NOMO-1 treated with DMSO at 0.1 percent for 48 hours (cell line): ENCODE results near the gene MROH7.

ENCODE experiments used
- DNase-seq: peaks from one replicate; lab custom pipeline; 2025; ENCODE audit not compliant: unreplicated experiment; lab: John Stamatoyannopoulos, UW

Gene MROH7

DNA sequence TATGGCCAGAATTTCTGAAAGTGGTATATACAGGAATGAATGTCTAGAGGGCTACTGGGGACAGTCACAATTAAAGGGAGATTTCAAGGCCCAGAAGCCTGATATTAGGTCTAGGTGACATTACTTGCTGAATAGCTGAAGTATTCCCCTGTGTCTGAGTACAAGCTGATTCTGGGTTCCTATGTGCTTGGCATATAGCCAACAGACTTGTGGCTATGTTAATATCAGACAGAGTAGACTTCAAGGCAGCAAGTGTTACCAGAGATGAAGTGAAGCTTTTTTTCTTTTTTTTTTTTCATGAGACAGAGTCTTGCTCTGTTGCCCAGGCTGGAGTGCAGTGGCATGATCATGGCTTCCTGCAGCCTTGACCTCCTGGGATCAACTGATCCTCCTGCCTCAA, 82.4 kb downstream of the MROH7 start:
- DNase-seq, result no peak

- no peak for DNase-seq
Measured at GRCh38 chr1:54724771-54725170, 83.2 kb downstream of the MROH7 start.

- no peak for DNase-seq
Measured at GRCh38 chr1:54728027-54728426, 86.4 kb downstream of the MROH7 start.

DNA sequence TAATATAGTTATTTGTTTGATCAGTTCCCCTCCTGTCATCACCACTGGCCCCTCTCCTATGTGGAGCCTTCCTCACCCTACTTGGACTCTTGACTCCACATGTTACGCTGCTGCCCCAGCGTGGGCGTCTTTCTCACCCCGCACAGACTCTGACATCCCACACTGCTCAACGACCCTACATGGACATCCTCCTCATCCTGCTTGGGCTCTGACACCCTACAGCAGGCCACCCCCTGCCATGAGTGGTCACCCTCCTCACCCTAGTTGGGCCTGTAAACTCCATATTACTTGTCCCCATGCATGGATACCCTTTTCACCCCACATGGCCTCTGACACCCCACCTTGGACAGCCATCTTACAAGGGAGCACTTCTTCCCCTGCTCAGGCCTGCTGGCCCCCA, 95.1 kb downstream of the MROH7 start:
- no peak for DNase-seq

DNA sequence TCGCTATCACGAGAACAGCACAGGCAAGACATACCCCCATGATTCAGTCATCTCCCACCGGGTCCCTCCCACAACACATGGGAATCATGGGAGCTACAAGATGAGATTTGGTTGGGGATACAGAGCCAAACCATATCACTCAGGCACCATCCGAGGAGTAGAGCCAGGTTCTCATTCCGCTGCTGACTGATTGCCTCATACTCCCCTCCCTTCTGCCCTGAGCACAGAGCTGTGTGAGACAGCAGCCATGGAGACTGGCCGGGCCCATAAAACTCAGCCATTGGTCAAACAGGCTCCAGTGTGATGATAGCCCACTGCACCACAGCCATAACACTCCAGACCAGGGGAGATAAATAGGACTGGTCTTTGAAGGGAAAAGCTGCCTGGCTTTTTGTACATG, 96.7 kb downstream of the MROH7 start:
- DNase-seq, result no peak

GRCh38 chr1:54741531-54741930, 99.9 kb downstream of the MROH7 start:
- DNase-seq, result no peak

GRCh38 chr1:54742282-54742681, 100.7 kb downstream of the MROH7 start:
- DNase-seq, result no peak

DNA sequence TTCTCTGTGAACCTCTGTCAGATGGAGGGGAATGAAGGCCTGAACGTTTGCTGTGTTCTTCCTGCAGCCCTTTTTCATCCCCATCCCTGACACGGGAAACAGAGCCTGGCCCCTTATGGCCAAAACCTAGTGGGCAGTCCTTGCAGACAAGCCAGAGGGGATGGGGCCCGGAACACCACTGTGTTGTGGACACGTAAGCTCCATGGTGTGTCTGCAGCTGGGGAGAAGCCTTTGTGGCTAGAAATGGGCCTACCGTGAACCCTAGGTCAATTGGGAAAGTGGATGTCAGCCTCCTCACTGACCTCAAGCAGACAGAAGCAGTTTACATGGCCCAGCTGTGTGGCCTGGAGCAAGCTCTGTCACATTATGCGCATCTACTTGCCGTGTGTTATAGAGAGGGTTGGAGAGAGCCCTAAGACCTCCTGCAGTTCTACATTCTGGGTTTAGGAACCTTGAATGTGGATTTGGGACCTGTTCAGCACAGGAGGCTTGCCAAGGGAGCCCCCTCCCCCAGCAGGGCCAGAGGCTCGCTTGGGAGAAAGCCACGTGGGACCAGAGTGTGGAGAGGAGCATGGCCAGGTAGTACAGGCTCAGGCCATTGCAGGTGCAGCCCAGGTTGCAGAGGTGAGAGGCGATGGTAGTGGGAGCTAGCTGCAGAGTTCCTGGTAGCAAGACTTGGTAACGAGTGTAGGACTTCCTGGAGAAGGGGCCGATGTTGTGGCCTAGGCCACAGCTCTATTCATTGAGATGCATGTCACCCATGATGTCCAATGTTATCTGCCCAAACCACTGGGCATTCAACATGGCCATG, 102.0 kb downstream of the MROH7 start:
- DNase-seq, result no peak

DNA sequence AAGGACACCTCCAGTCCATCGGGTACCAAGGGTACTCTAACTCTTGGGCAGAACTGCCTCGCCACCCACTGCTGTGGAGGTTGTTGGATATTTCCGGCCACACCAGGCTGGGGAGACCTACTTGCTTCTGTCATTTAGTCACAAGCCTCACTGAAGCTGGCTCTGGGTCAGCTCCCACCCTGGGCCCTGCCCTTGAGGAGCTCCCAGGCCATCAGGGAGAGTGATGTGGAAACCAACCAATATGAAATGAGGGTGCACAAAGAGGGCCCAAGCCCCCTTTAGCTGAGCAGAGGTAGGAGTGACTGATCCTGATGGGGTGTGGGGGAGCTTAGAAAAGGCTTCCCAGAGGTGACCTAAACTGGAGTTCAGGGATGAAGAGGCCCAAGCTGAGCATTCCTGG, 103.1 kb downstream of the MROH7 start:
- no peak for DNase-seq

- no peak for DNase-seq
Measured at GRCh38 chr1:54745274-54745673, 103.7 kb downstream of the MROH7 start.

GRCh38 chr1:54745864-54746263, 104.3 kb downstream of the MROH7 start:
- DNase-seq, result no peak

DNA sequence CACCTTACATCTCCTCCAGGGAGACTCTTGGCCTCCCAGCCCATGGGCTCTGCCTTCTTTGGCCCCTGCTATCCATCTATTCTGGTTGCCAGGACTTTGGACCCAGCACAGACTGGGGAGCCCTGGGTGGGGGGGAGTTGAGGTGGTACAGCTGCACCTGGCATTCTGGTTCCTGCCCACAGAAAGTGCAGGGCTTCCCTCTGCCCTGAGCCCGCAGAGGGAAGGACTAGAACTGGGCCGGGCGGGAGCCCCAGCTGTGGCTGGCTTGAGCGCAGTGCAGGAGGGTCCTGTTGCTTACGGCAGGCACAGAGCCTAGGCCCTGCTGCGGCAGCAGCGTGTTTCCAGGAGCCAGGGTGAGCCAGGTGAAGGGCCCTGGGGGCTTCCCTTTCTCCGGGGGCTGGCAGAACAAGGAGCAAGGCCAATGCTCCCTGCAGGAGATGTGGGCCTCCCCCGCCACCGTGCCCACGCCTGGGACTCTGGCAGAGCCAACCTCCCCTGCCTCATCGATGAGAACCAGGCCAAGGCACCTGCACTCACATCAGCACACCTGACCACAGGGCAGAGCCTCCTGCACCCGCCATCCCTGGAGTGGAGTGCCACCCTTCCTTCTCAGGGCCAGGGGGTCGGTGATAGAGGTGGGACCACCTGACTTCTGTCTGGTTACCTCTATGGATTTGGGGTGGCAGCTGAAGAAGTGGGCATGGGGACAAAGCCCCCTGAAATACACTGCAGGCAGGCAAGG, 106.7 kb downstream of the MROH7 start:
- DNase-seq, result no peak

- no peak for DNase-seq
Measured at GRCh38 chr1:54750596-54750995, 109.0 kb downstream of the MROH7 start.

- no peak for DNase-seq
Measured at GRCh38 chr1:54751426-54751825, 109.8 kb downstream of the MROH7 start.

DNA sequence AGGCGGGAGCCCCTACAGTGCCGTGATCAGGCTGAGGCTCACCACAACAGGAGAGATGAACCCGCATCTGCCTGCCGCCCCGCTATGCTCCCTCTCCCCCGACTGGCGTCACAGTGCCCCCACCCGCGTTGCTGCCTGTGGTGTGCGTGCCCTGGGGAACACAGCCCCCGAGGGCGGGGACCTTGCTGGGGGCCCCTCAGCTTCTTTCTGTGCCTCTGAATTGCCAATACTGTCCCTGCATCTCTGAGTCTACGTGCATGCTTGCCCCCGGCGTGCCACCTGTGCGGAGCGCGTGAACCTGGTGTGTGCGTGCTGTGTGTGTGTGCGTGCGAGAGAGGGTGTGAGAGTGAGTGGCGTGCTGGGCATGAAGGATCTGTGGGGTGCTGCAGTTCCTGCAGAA, 112.5 kb downstream of the MROH7 start:
- no peak for DNase-seq

- no peak for DNase-seq
Measured at GRCh38 chr1:54754486-54755285, 113.1 kb downstream of the MROH7 start.

DNA sequence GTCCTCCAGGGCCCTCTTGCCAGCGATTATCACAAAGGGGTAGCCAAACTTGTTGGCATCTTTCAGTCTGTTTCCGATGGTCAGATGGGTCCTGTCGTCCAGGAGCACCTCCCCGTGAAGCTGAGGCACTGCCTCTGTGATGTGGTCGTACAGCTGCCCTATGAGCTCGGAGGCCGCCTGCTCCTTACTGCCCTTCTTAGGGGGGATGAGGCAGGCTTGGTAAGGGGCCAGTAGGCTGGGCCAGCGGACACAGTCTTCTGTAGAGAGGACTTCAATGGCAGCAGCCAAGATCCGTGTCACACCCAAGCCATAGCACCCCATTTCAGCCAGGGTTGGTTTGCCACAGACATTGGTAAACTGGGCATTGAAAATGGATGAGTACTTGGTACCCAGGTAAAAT, 116.2 kb downstream of the MROH7 start:
- DNase-seq, result no peak

- DNase-seq, result no peak
Measured at GRCh38 chr1:54758678-54759348, 117.2 kb downstream of the MROH7 start.
